Measurements from ENCODE around the gene BMP2K. TPM values are rescaled to one million over a fixed set of nuclear protein-coding genes. Genes with fewer than 3 reads are reported as not detected.
"Not testable (repeated sequence)": the region's sequence is repeated elsewhere in the genome, so short reads cannot be mapped to it uniquely, and the experiment has no call there.

Gene BMP2K
- total and polyA plus RNA-seq, 8 donors: 4.7 to 68.7 (median 17.0) TPM

DNA sequence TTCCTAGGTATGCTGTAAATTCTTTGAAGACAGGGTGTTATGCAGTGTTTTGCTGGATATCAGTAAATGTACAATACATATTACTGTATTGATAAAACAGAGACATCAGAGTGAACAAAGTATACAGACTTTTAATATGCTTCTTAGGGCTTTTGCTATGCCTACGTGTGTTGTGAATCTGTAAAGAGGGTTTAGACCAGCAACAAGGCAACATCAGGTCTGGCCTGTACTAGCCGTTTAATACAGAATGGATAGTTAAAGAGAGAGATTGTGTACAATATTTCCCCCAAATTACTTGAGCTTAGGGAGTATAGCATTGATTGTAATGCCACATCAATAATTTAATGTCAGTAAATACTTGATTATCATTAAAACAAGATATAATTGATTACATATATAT, 87.8 kb downstream of the BMP2K start:
- H3K4me1 ChIP-seq: peaks cover 0 to 10% (median 0%) of the 10 kb centered on the region in 4 donors
- no peaks in the 10 kb centered on the region for H3K27me3 ChIP-seq
- no peak for TF ChIP-seq POLR2AphosphoS5 (IDR thresholded peaks at IDR 0.05)
- TF ChIP-seq CTCF (IDR thresholded peaks at IDR 0.05): no peak
- TF ChIP-seq POLR2A (IDR thresholded peaks at IDR 0.05): no peak
- TF ChIP-seq EP300 (IDR thresholded peaks at IDR 0.05): no peak
- no peak overlapping the region for H3K4me3 ChIP-seq
- H3K27ac ChIP-seq: no peak overlapping the region
- peaks cover 0 to 37% (median 31%) of the 10 kb centered on the region in 4 donors for H3K36me3 ChIP-seq
- H3K9me3 ChIP-seq: no peaks in the 10 kb centered on the region
- intact Hi-C loops (cut with DNase I; ENCODE audit: low total_unique reads): loop anchor here (10.0 kb wide), 1 partner anchor 249 kb away; no protein-coding TSS in a partner anchor
- DNase-seq: no peak
- 65 to 82% (median 73%) methylated on average over 2 of the region's 2 CpGs for WGBS, 5 donors

- no peak overlapping the region for H3K27ac ChIP-seq
- TF ChIP-seq POLR2A (IDR thresholded peaks at IDR 0.05): no peak
- peak in 5 of 7 experiments; percentile 63 to 85 (median 71) for TF ChIP-seq CTCF (IDR thresholded peaks at IDR 0.05)
- H3K4me3 ChIP-seq: no peak overlapping the region
- H3K9me3 ChIP-seq: no peaks in the 10 kb centered on the region
- intact Hi-C loops (cut with DNase I; ENCODE audit: low total_unique reads): loop anchor here (10.0 kb wide), 1 partner anchor 250 kb away; no protein-coding TSS in a partner anchor
- DNase-seq: peak in 1 of 2 donors; percentile 88
- H3K36me3 ChIP-seq: peaks cover 0 to 38% (median 33%) of the 10 kb centered on the region in 4 donors
- peaks cover 0 to 10% (median 0%) of the 10 kb centered on the region in 4 donors for H3K4me1 ChIP-seq
- WGBS, 5 donors: 31 to 33% (median 32%) methylated on average over 3 of the region's 3 CpGs
- H3K27me3 ChIP-seq: no peaks in the 10 kb centered on the region
Observed at GRCh38 chr4:78864405-78865024, 88.4 kb downstream of the BMP2K start.

- Histone ChIP-seq H3K27ac (no peak overlapping the region), H3K27me3 (no peaks in the 10 kb centered on the region), H3K36me3 (peaks cover 0 to 36% (median 34%) of the 10 kb centered on the region in 4 donors), H3K4me3 (no peak overlapping the region), H3K9me3 (no peaks in the 10 kb centered on the region), H3K4me1 (peaks cover 0 to 10% (median 0%) of the 10 kb centered on the region in 4 donors)
- intact Hi-C loops (cut with DNase I; ENCODE audit: low total_unique reads): loop anchor here (10.0 kb wide), 1 partner anchor 251 kb away; no protein-coding TSS in a partner anchor
- no peak for DNase-seq
- TF ChIP-seq POLR2A (IDR thresholded peaks at IDR 0.05) (no peak), POLR2AphosphoS5 (IDR thresholded peaks at IDR 0.05) (no peak), CTCF (IDR thresholded peaks at IDR 0.05) (no peak), EP300 (IDR thresholded peaks at IDR 0.05) (no peak)
- 67 to 96% (median 89%) methylated on average over 2 of the region's 2 CpGs for WGBS, 5 donors
Observed at GRCh38 chr4:78865451-78865850, 89.3 kb downstream of the BMP2K start.

GRCh38 chr4:78868712-78869111, 92.6 kb downstream of the BMP2K start:
- H3K27ac ChIP-seq, H3K4me1 ChIP-seq, DNase-seq, H3K4me3 ChIP-seq, H3K27me3 ChIP-seq, H3K9me3 ChIP-seq: not testable (repeated sequence)
- 89 to 100% (median 97%) methylated on average over 5 of the region's 5 CpGs for WGBS, 5 donors
- intact Hi-C loops (cut with DNase I; ENCODE audit: low total_unique reads): loop anchor here (10.0 kb wide), 1 partner anchor 254 kb away; no protein-coding TSS in a partner anchor
- peaks cover 20 to 68% (median 64%) of the 10 kb centered on the region in 4 donors for H3K36me3 ChIP-seq

GRCh38 chr4:78870056-78870455, 93.9 kb downstream of the BMP2K start:
- no peak overlapping the region for H3K27ac ChIP-seq
- H3K27me3 ChIP-seq: no peaks in the 10 kb centered on the region
- no peak overlapping the region for H3K4me3 ChIP-seq
- H3K36me3 ChIP-seq: peaks cover 20 to 81% (median 77%) of the 10 kb centered on the region in 4 donors
- intact Hi-C loops (cut with DNase I; ENCODE audit: low total_unique reads): no loop called here
- no peaks in the 10 kb centered on the region for H3K9me3 ChIP-seq
- TF ChIP-seq EP300 (IDR thresholded peaks at IDR 0.05) (no peak), POLR2A (IDR thresholded peaks at IDR 0.05) (no peak), CTCF (IDR thresholded peaks at IDR 0.05) (no peak), POLR2AphosphoS5 (IDR thresholded peaks at IDR 0.05) (no peak)
- no peaks in the 10 kb centered on the region for H3K4me1 ChIP-seq
- DNase-seq: no peak

Data from stomach (tissue), 9 donors.